ENCODE measurements around the gene HOXD9.

DNA sequence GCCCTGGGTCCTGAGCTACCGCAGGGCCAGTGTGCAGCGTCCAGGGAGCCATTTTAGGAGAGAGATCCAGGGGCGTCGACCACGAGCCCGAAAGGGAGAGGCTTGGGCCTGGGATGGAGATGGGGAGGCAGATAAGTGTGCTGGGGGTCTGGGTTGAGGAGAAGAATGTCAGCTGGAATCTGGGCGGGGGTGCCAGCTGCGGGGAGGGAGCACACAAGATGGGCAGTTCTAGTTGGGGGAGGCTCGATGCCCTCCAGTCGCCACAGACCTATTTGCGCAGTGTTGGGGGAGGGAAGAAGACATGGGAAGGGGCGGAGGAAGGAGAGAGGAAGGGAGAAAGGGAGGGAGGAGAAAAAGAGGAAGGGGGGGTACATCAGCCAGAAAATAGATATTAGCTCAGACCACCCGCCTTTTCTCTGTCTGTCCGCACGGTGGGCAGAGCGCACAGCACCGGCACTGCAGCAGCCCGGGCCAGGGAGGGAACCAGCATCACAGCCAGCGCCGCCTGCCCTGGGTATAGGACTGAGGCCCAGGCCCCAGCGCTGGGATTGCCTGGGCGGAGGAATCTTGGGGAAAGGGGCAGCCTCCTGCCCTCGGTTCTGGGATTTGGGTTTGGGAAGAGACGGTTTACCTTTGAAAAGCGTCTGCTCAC, 17.3 kb upstream of the HOXD9 start:
- TF ChIP-seq, protein P1, sequence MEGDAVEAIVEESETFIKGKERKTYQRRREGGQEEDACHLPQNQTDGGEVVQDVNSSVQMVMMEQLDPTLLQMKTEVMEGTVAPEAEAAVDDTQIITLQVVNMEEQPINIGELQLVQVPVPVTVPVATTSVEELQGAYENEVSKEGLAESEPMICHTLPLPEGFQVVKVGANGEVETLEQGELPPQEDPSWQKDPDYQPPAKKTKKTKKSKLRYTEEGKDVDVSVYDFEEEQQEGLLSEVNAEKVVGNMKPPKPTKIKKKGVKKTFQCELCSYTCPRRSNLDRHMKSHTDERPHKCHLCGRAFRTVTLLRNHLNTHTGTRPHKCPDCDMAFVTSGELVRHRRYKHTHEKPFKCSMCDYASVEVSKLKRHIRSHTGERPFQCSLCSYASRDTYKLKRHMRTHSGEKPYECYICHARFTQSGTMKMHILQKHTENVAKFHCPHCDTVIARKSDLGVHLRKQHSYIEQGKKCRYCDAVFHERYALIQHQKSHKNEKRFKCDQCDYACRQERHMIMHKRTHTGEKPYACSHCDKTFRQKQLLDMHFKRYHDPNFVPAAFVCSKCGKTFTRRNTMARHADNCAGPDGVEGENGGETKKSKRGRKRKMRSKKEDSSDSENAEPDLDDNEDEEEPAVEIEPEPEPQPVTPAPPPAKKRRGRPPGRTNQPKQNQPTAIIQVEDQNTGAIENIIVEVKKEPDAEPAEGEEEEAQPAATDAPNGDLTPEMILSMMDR (conservative IDR thresholded peaks at IDR 0.05): no peak
- TF ChIP-seq EZH2 (IDR thresholded peaks at IDR 0.05; ENCODE audit: low read depth): no peak

Measured in PC-9 (cell line).